HepG2 (cell line): Measurements from ENCODE around the gene DDN. TPM values are rescaled to one million over a fixed set of nuclear protein-coding genes. Genes with fewer than 3 reads are reported as not detected.

Source experiments
- FOXA3 ChIP-seq: IDR thresholded peaks from 2 replicates; pipeline ENCODE4 v1.6.1; 2016; ENCODE audit warnings: missing genetic modification reagents, missing compliant biosample characterization
- HBP1 ChIP-seq: IDR thresholded peaks from 2 replicates; pipeline ENCODE4 v1.6.1; 2016; ENCODE audit warnings: low read depth, control low read depth
- HES4 ChIP-seq: sonication (generic); formaldehyde crosslinking; IDR thresholded peaks from 2 replicates; pipeline ENCODE4 v1.9.0; 2021; ENCODE audit warnings: mild to moderate bottlenecking, missing genetic modification reagents, borderline replicate concordance
- ISL2 ChIP-seq: sonication (generic); formaldehyde crosslinking; IDR thresholded peaks from 2 replicates; pipeline ENCODE4 v1.5.0; 2020; ENCODE audit warnings: missing genetic modification reagents
- KDM5A ChIP-seq: fragments of 200-600 bp; sonication (generic); IDR thresholded peaks from 2 replicates; pipeline ENCODE4 v1.7.0; 2018; ENCODE audit warnings: antibody characterized with exemption, mild to moderate bottlenecking, low read length, borderline replicate concordance
- KLF15 ChIP-seq: sonication (generic); formaldehyde crosslinking; IDR thresholded peaks from 2 replicates; pipeline ENCODE4 v1.8.1; 2023; ENCODE audit warnings: borderline replicate concordance, mild to moderate bottlenecking, inconsistent platforms, missing genetic modification reagents, mixed read lengths
- MYNN ChIP-seq: sonication (generic); formaldehyde crosslinking; IDR thresholded peaks from 2 replicates; pipeline ENCODE4 v1.4.0; 2020; ENCODE audit warnings: mild to moderate bottlenecking, low read depth, missing genetic modification reagents
- NFE2 ChIP-seq: sonication (generic); formaldehyde crosslinking; IDR thresholded peaks from 2 replicates; pipeline ENCODE4 v1.4.0; 2020; ENCODE audit warnings: missing genetic modification reagents
- NR2F1 ChIP-seq, 2 experiments: fragments of 450-650 bp in 1 of 2; formaldehyde crosslinking in 1 of 2; IDR thresholded peaks; 2 replicates each; pipeline versions ENCODE4 v1.5.0 to v1.6.1; 2016 to 2020; ENCODE audit warnings: mild to moderate bottlenecking in 1 of 2, missing compliant biosample characterization in 1 of 2, missing genetic modification reagents in 1 of 2, moderate library complexity in 1 of 2
- U2AF2 ChIP-seq: fragments of 200-400 bp; formaldehyde crosslinking; IDR thresholded peaks from 2 replicates; pipeline ENCODE4 v1.6.1; 2017; ENCODE audit warnings: low read depth, mild to moderate bottlenecking, low read length
- ZBTB3 ChIP-seq: sonication (generic); formaldehyde crosslinking; IDR thresholded peaks from 2 replicates; pipeline ENCODE4 v1.4.0; 2020; ENCODE audit warnings: low read depth, mild to moderate bottlenecking, moderate library complexity, missing genetic modification reagents, borderline replicate concordance
- ZFP1 ChIP-seq: IDR thresholded peaks from 2 replicates; pipeline ENCODE4 v1.6.1; 2016
- ZKSCAN8 ChIP-seq: IDR thresholded peaks from 2 replicates; pipeline ENCODE4 v1.6.1; 2016; ENCODE audit warnings: borderline replicate concordance, missing genetic modification reagents, missing compliant biosample characterization
- ZNF142 ChIP-seq: sonication (generic); formaldehyde crosslinking; IDR thresholded peaks from 2 replicates; pipeline ENCODE4 v1.4.0; 2020; ENCODE audit warnings: missing genetic modification reagents
- ZNF264 ChIP-seq: sonication (generic); formaldehyde crosslinking; IDR thresholded peaks from 2 replicates; pipeline ENCODE4 v1.4.0; 2020; ENCODE audit warnings: missing genetic modification reagents
- ZNF280B ChIP-seq: sonication (generic); formaldehyde crosslinking; IDR thresholded peaks from 2 replicates; pipeline ENCODE4 v1.5.0; 2020; ENCODE audit warnings: missing genetic modification reagents, mild to moderate bottlenecking, borderline replicate concordance
- ZNF709 ChIP-seq: sonication (generic); formaldehyde crosslinking; IDR thresholded peaks from 2 replicates; pipeline ENCODE4 v1.5.0; 2020; ENCODE audit warnings: mild to moderate bottlenecking, missing genetic modification reagents
- ZNF782 ChIP-seq: sonication (generic); formaldehyde crosslinking; IDR thresholded peaks from 2 replicates; pipeline ENCODE4 v1.4.0; 2020; ENCODE audit warnings: missing genetic modification reagents, mild to moderate bottlenecking, borderline replicate concordance
- ZSCAN21 ChIP-seq: sonication (generic); formaldehyde crosslinking; IDR thresholded peaks from 2 replicates; pipeline ENCODE4 v1.8.0; 2022; ENCODE audit warnings: mild to moderate bottlenecking, missing genetic modification reagents, moderate library complexity, borderline replicate concordance
- polyA plus RNA-seq, 8 experiments: library from polyadenylated mRNA; depleted of rRNA in 3 of 8; stranded (reverse) in 7 of 8; unstranded in 1 of 8; fragments of >200 nt; fragmentation: Illumina TruSeq in 4 of 8; extraction: Trizol in 4 of 8; gene quantifications; 2 replicates each; pipeline versions ENCODE4 v1.2.1 to v1.2.3, GENCODE V29; 2011 to 2016; ENCODE audit warnings: low read depth in 4 of 8, missing spikeins in 1 of 8, mixed read lengths in 1 of 8; ENCODE audit not compliant: insufficient read depth in 1 of 8
- total RNA-seq, 5 experiments: library from RNA; depleted of rRNA; stranded (reverse); fragments of >200 nt; fragmentation: Illumina TruSeq; extraction: Trizol; gene quantifications; 2 replicates each; pipeline ENCODE4 v1.2.3, GENCODE V29; 2016; ENCODE audit warnings: low read depth in 1 of 5

Gene DDN
- total and polyA plus RNA-seq, 2 of the 13 experiments (the other 11 are each of a cell fraction or from before 2014, with no cell fraction given), result 0.24 to 0.53 TPM

- TF ChIP-seq KLF15 (peak; percentile 95; the same call in 1 of the 2 replicates), HES4 (CRISPR knock-in tag) (peak; percentile 58; the same call in 1 of the 2 replicates), ZBTB3 (CRISPR knock-in tag) (peak; percentile 54; the same call in 1 of the 2 replicates), NR2F1 (CRISPR knock-in tag; IDR thresholded peaks at IDR 0.05) (no peak), ISL2 (no peak), ZNF142 (CRISPR knock-in tag) (peak; percentile 66; the same call in 1 of the 2 replicates), U2AF2 (no peak), FOXA3 (no peak), HBP1 (CRISPR knock-in tag) (no peak), ZNF782 (peak; percentile 50; the same call in 1 of the 2 replicates), ZNF264 (CRISPR knock-in tag) (peak; percentile 58; the same call in 1 of the 2 replicates), KDM5A (no peak), ZSCAN21 (CRISPR knock-in tag) (no peak; the same call in 1 of the 2 replicates), ZNF280B (CRISPR knock-in tag) (peak; percentile 98), ZFP1 (CRISPR knock-in tag) (no peak), NFE2 (no peak), ZNF709 (CRISPR knock-in tag) (peak; percentile 89; the same call in 1 of the 2 replicates), MYNN (0 out of 2 replicates have a peak, but pooled peaks have one; percentile 37), ZKSCAN8 (CRISPR knock-in tag) (no peak)
Observed at GRCh38 chr12:48998497-48999353, 450 bp downstream of the DDN start (continued).
